IgD-negative memory B cell (primary cell): ENCODE measurements around the gene ELAVL3. TPM values are rescaled to one million over a fixed set of nuclear protein-coding genes. Genes with fewer than 3 reads are reported as not detected.

ENCODE experiments used
- H3K27ac Mint-ChIP-seq, 3 donors: one replicate each; pipeline ENCODE4 v1.8.0; 2020 to 2022; ENCODE audit warnings: mild to moderate bottlenecking in 3 of 3, mixed read lengths in 3 of 3, moderate library complexity in 1 of 3
- H3K27me3 Mint-ChIP-seq: one replicate; pipeline ENCODE4 v1.8.0; 2021; ENCODE audit warnings: mixed read lengths
- H3K36me3 Mint-ChIP-seq: one replicate; pipeline ENCODE4 v1.8.0; 2020; ENCODE audit warnings: mild to moderate bottlenecking, mixed read lengths
- H3K4me1 Mint-ChIP-seq, 3 donors: one replicate each; pipeline ENCODE4 v1.8.0; 2020 to 2022; ENCODE audit warnings: mixed read lengths in 3 of 3, mild to moderate bottlenecking in 1 of 3
- H3K4me3 Mint-ChIP-seq, 4 donors: one replicate each; pipeline ENCODE4 v1.8.0; 2020 to 2022; ENCODE audit warnings: mild to moderate bottlenecking in 4 of 4, mixed read lengths in 4 of 4, moderate library complexity in 3 of 4
- H3K9me3 Mint-ChIP-seq, 3 donors: one replicate each; pipeline ENCODE4 v1.8.0; 2020 to 2021; ENCODE audit warnings: mixed read lengths in 3 of 3, mild to moderate bottlenecking in 1 of 3
- polyA plus RNA-seq: library from polyadenylated mRNA; unstranded; fragments of 300-500 nt; fragmentation: Illumina TruSeq; gene quantifications from one replicate; pipeline ENCODE4 v1.2.3, GENCODE V29; 2021

Gene ELAVL3
- polyA plus RNA-seq, 1 donor from 2014 or later = not detected

GRCh38 chr19:11499220-11499726 is 18.4 kb upstream of the ELAVL3 start:
- H3K9me3 Mint-ChIP-seq = no peaks in the 10 kb centered on the region
- H3K27me3 Mint-ChIP-seq = no peaks in the 10 kb centered on the region
- no peak overlapping the region for H3K27ac Mint-ChIP-seq
- peaks cover 7% of the 10 kb centered on the region for H3K36me3 Mint-ChIP-seq
- peaks cover 0 to 5% (median 2%) of the 10 kb centered on the region in 3 donors for H3K4me1 Mint-ChIP-seq
- no peak overlapping the region for H3K4me3 Mint-ChIP-seq

- Mint-ChIP-seq H3K4me3 (no peak overlapping the region), H3K4me1 (peaks cover 0 to 4% (median 2%) of the 10 kb centered on the region in 3 donors), H3K36me3 (peaks cover 7% of the 10 kb centered on the region), H3K9me3 (no peaks in the 10 kb centered on the region), H3K27me3 (no peaks in the 10 kb centered on the region), H3K27ac (no peak overlapping the region)
Observed at GRCh38 chr19:11496391-11497163, 15.7 kb upstream of the ELAVL3 start.

GRCh38 chr19:11495885-11496284 is 15.0 kb upstream of the ELAVL3 start:
- no peaks in the 10 kb centered on the region for H3K27me3 Mint-ChIP-seq
- no peak overlapping the region for H3K27ac Mint-ChIP-seq
- no peak overlapping the region for H3K4me3 Mint-ChIP-seq
- peaks cover 8% of the 10 kb centered on the region for H3K36me3 Mint-ChIP-seq
- no peaks in the 10 kb centered on the region for H3K9me3 Mint-ChIP-seq
- peaks cover 0 to 2% (median 1%) of the 10 kb centered on the region in 3 donors for H3K4me1 Mint-ChIP-seq

GRCh38 chr19:11495481-11495880 is 14.6 kb upstream of the ELAVL3 start:
- Mint-ChIP-seq H3K4me1 (peaks cover 0 to 2% (median 1%) of the 10 kb centered on the region in 3 donors), H3K9me3 (no peaks in the 10 kb centered on the region), H3K27ac (no peak overlapping the region), H3K36me3 (peaks cover 11% of the 10 kb centered on the region), H3K4me3 (no peak overlapping the region), H3K27me3 (no peaks in the 10 kb centered on the region)

- Mint-ChIP-seq H3K4me1 (no peaks in the 10 kb centered on the region), H3K4me3 (no peak overlapping the region), H3K36me3 (peaks cover 11% of the 10 kb centered on the region), H3K27ac (peak overlapping the region in 1 of 3 donors; percentile 27), H3K27me3 (no peaks in the 10 kb centered on the region), H3K9me3 (no peaks in the 10 kb centered on the region)
Observed at GRCh38 chr19:11494634-11495285, 13.9 kb upstream of the ELAVL3 start.

GRCh38 chr19:11489378-11489777 is 8.5 kb upstream of the ELAVL3 start:
- H3K36me3 Mint-ChIP-seq = peaks cover 7% of the 10 kb centered on the region

GRCh38 chr19:11486661-11487503 is 6.0 kb upstream of the ELAVL3 start:
- peaks cover 6% of the 10 kb centered on the region for H3K27me3 Mint-ChIP-seq
- H3K4me1 Mint-ChIP-seq = peaks cover 0 to 4% (median 3%) of the 10 kb centered on the region in 3 donors
- H3K36me3 Mint-ChIP-seq = peaks cover 7% of the 10 kb centered on the region
- no peaks in the 10 kb centered on the region for H3K9me3 Mint-ChIP-seq
- no peak overlapping the region for H3K4me3 Mint-ChIP-seq
- no peak overlapping the region for H3K27ac Mint-ChIP-seq

More at GRCh38 chr19:11489378-11489777, 8.5 kb upstream of the ELAVL3 start:
- no peak overlapping the region for H3K27ac Mint-ChIP-seq
- H3K9me3 Mint-ChIP-seq = no peaks in the 10 kb centered on the region
- H3K27me3 Mint-ChIP-seq = no peaks in the 10 kb centered on the region
- no peaks in the 10 kb centered on the region for H3K4me1 Mint-ChIP-seq
- peak overlapping the region in 1 of 4 donors; percentile 17 for H3K4me3 Mint-ChIP-seq

- Mint-ChIP-seq H3K4me3 (peak overlapping the region in 2 of 4 donors; percentile 13 to 46), H3K27me3 (peaks cover 14% of the 10 kb centered on the region), H3K4me1 (peaks cover 3 to 9% (median 4%) of the 10 kb centered on the region in 3 donors), H3K36me3 (peaks cover 2% of the 10 kb centered on the region), H3K27ac (peak overlapping the region in 2 of 3 donors; percentile 80 to 82), H3K9me3 (no peaks in the 10 kb centered on the region)
Observed at GRCh38 chr19:11485245-11485837, 4.5 kb upstream of the ELAVL3 start.

- H3K9me3 Mint-ChIP-seq = no peaks in the 10 kb centered on the region
- H3K27ac Mint-ChIP-seq = peak overlapping the region in 1 of 3 donors; percentile 83
- H3K36me3 Mint-ChIP-seq = peaks cover 2% of the 10 kb centered on the region
- peaks cover 21% of the 10 kb centered on the region for H3K27me3 Mint-ChIP-seq
- peaks cover 4 to 10% (median 7%) of the 10 kb centered on the region in 3 donors for H3K4me1 Mint-ChIP-seq
- H3K4me3 Mint-ChIP-seq = peak overlapping the region in 2 of 4 donors; percentile 16 to 67
Observed at GRCh38 chr19:11483366-11484111, 2.7 kb upstream of the ELAVL3 start.

- H3K27ac Mint-ChIP-seq = peak overlapping the region; percentile 73 to 82 (median 78)
- H3K4me1 Mint-ChIP-seq = peaks cover 4 to 12% (median 9%) of the 10 kb centered on the region in 3 donors
- H3K4me3 Mint-ChIP-seq = peak overlapping the region; percentile 65 to 88 (median 76)
- no peaks in the 10 kb centered on the region for H3K9me3 Mint-ChIP-seq
- peaks cover 23% of the 10 kb centered on the region for H3K27me3 Mint-ChIP-seq
- H3K36me3 Mint-ChIP-seq = peaks cover 2% of the 10 kb centered on the region
Observed at GRCh38 chr19:11482384-11483050, 1.7 kb upstream of the ELAVL3 start.

- peak overlapping the region; percentile 53 to 78 (median 73) for H3K27ac Mint-ChIP-seq
- H3K4me3 Mint-ChIP-seq = peak overlapping the region; percentile 60 to 88 (median 76)
- peaks cover 2% of the 10 kb centered on the region for H3K36me3 Mint-ChIP-seq
- H3K9me3 Mint-ChIP-seq = no peaks in the 10 kb centered on the region
- peaks cover 23% of the 10 kb centered on the region for H3K27me3 Mint-ChIP-seq
- H3K4me1 Mint-ChIP-seq = peaks cover 4 to 12% (median 9%) of the 10 kb centered on the region in 3 donors
Observed at GRCh38 chr19:11481534-11482383, 913 bp upstream of the ELAVL3 start.

- H3K27me3 Mint-ChIP-seq = peaks cover 26% of the 10 kb centered on the region
- peaks cover 4 to 12% (median 9%) of the 10 kb centered on the region in 3 donors for H3K4me1 Mint-ChIP-seq
- no peak overlapping the region for H3K27ac Mint-ChIP-seq
- no peak overlapping the region for H3K4me3 Mint-ChIP-seq
- no peaks in the 10 kb centered on the region for H3K9me3 Mint-ChIP-seq
- H3K36me3 Mint-ChIP-seq = no peaks in the 10 kb centered on the region
Observed at GRCh38 chr19:11479898-11480714, 740 bp downstream of the ELAVL3 start.
